Right cardiac atrium (tissue), 5 donors: Measurements from ENCODE around the gene ID3. TPM values are rescaled to one million over a fixed set of nuclear protein-coding genes. Genes with fewer than 3 reads are reported as not detected.
"Not testable (repeated sequence)": the region's sequence is repeated elsewhere in the genome, so short reads cannot be mapped to it uniquely, and the experiment has no call there.

Experiments used
- ATAC-seq, 2 donors: fragments of 200-7000 bp; cut with Tn5 transposase; one replicate each; pipeline versions ENCODE4 v1.8.0 to v1.9.1; 2020; ENCODE audit warnings: moderate library complexity in 2 of 2, mild to moderate bottlenecking in 1 of 2
- DNase-seq, 3 donors: peaks; one replicate each; pipeline ENCODE4 v3.0.0-alpha.2; 2020
- H3K27ac ChIP-seq: one replicate; pipeline ENCODE4 v1.5.1; 2013; ENCODE audit warnings: mild to moderate bottlenecking, low read length, control low read depth, moderate library complexity
- H3K27me3 ChIP-seq: one replicate; pipeline ENCODE4 v1.6.1; 2013; ENCODE audit not compliant: control insufficient read depth, insufficient read depth
- H3K4me1 ChIP-seq: one replicate; pipeline ENCODE4 v1.6.1; 2013; ENCODE audit warnings: low read length; ENCODE audit not compliant: control insufficient read depth, insufficient read depth
- H3K4me3 ChIP-seq: one replicate; pipeline ENCODE4 v1.5.1; 2013; ENCODE audit warnings: low read length, control low read depth
- H3K9me3 ChIP-seq: one replicate; pipeline ENCODE4 v1.6.1; 2013; ENCODE audit warnings: low read length; ENCODE audit not compliant: control insufficient read depth
- WGBS: extraction: QIAGEN DNeasy Blood & Tissue Kit; methylation state at CpG from one replicate; pipeline ENCODE4 v1.1.7; 2013; 5-methylcytosine and 5-hydroxymethylcytosine counted together
- intact Hi-C, 4 donors: fragments of 100-400 bp; cut with DNase I; formaldehyde crosslinking; loops; one replicate each; pipeline versions ENCODE4 v1.11.0 to v1.14.0; 2022 to 2023
- polyA plus RNA-seq: library from polyadenylated mRNA; stranded (reverse); fragments of 200-250 nt; gene quantifications from one replicate; pipeline ENCODE4 v1.2.3, GENCODE V29; 2013
- total RNA-seq, 4 donors: library from RNA; stranded (reverse); fragmentation: NEBNext Ultra II Directional; extraction: Animal tissue kit (Norgen Biotek cat#: 25700); gene quantifications; one replicate each; pipeline ENCODE4 v1.2.1, GENCODE V29; 2021
- donor health status: healthy with polysubstance abuse.
- donor health status: DM: no; HTN: yes; CAD: no.
- donor health status: DM: no; HTN: no; CAD: no.
- donor health status: DM: no; HTN: yes; CAD: no; lungs with severe emphysema.
- donor health status: DM: yes; HTN: yes; CAD: no.

Gene ID3
- total and polyA plus RNA-seq, 5 donors: 162 to 225 (median 179) TPM

GRCh38 chr1:23545851-23546250, 13.4 kb downstream of the ID3 start:
- H3K4me1 ChIP-seq: no peaks in the 10 kb centered on the region
- intact Hi-C loops: loop anchor here (1.0 to 10.0 kb wide), 4 partner anchors 49 to 93 kb away; no protein-coding TSS in a partner anchor
- H3K27ac ChIP-seq: no peak overlapping the region
- no peak overlapping the region for H3K4me3 ChIP-seq
- DNase-seq (no peak), ATAC-seq (no peak)
- H3K9me3 ChIP-seq: no peaks in the 10 kb centered on the region
- 92% methylated on average over 9 of the region's 9 CpGs for WGBS
- H3K27me3 ChIP-seq: no peaks in the 10 kb centered on the region

GRCh38 chr1:23544444-23545389, 14.6 kb downstream of the ID3 start:
- WGBS: 38% methylated on average over 8 of the region's 8 CpGs
- H3K27ac ChIP-seq: no peak overlapping the region
- no peaks in the 10 kb centered on the region for H3K4me1 ChIP-seq
- peak; percentile 67 to 71 for ATAC-seq
- DNase-seq: peak; percentile 68 to 88 (median 86)
- intact Hi-C loops: loop anchor here (1.0 to 10.0 kb wide), 5 partner anchors 47 to 94 kb away; no protein-coding TSS in a partner anchor
- no peak overlapping the region for H3K4me3 ChIP-seq
- no peaks in the 10 kb centered on the region for H3K27me3 ChIP-seq
- no peaks in the 10 kb centered on the region for H3K9me3 ChIP-seq

- ATAC-seq: no peak
- Histone ChIP-seq H3K4me1 (no peaks in the 10 kb centered on the region), H3K4me3 (no peak overlapping the region), H3K27ac (no peak overlapping the region), H3K9me3 (no peaks in the 10 kb centered on the region), H3K27me3 (no peaks in the 10 kb centered on the region)
- intact Hi-C loops: loop anchor here (2.0 to 10.0 kb wide), 4 partner anchors 47 to 95 kb away; no protein-coding TSS in a partner anchor
- 81% methylated on average over 8 of the region's 8 CpGs for WGBS
- DNase-seq: no peak
Observed at GRCh38 chr1:23543707-23544443, 15.4 kb downstream of the ID3 start.

GRCh38 chr1:23542940-23543339, 16.4 kb downstream of the ID3 start:
- H3K9me3 ChIP-seq, DNase-seq, H3K4me3 ChIP-seq, H3K27ac ChIP-seq, ATAC-seq, H3K27me3 ChIP-seq, H3K4me1 ChIP-seq: not testable (repeated sequence)
- intact Hi-C loops: loop anchor here in 2 of 4 donors (5.0 to 10.0 kb wide), 2 partner anchors 46 to 52 kb away; no protein-coding TSS in a partner anchor
- WGBS: 88% methylated on average over 5 of the region's 5 CpGs

- Histone ChIP-seq H3K27ac (no peak overlapping the region), H3K4me3 (no peak overlapping the region), H3K4me1 (no peaks in the 10 kb centered on the region), H3K27me3 (no peaks in the 10 kb centered on the region), H3K9me3 (no peaks in the 10 kb centered on the region)
- ATAC-seq (peak; percentile 87 to 89), DNase-seq (peak; percentile 82 to 92 (median 91))
- WGBS: 6% methylated on average over 16 of the region's 16 CpGs
- intact Hi-C loops: loop anchor here (1.0 to 10.0 kb wide), 5 partner anchors 42 to 255 kb away; no protein-coding TSS in a partner anchor
Observed at GRCh38 chr1:23539698-23540266, 19.5 kb downstream of the ID3 start.

GRCh38 chr1:23537296-23537973, 21.9 kb downstream of the ID3 start:
- ATAC-seq: no peak
- DNase-seq: no peak
- intact Hi-C loops: loop anchor here in 2 of 4 donors (5.0 to 10.0 kb wide), 2 partner anchors 40 to 253 kb away; no protein-coding TSS in a partner anchor
- Histone ChIP-seq H3K27ac (no peak overlapping the region), H3K9me3 (no peaks in the 10 kb centered on the region), H3K4me3 (no peak overlapping the region), H3K4me1 (no peaks in the 10 kb centered on the region), H3K27me3 (no peaks in the 10 kb centered on the region)
- 74% methylated on average over 9 of the region's 9 CpGs for WGBS

GRCh38 chr1:23533246-23534023, 25.9 kb downstream of the ID3 start:
- Histone ChIP-seq H3K27me3 (no peaks in the 10 kb centered on the region), H3K4me3 (no peak overlapping the region), H3K4me1 (no peaks in the 10 kb centered on the region), H3K9me3 (no peaks in the 10 kb centered on the region), H3K27ac (no peak overlapping the region)
- intact Hi-C loops: loop anchor here in 1 of 4 donors (10.0 kb wide), 1 partner anchor 249 kb away; no protein-coding TSS in a partner anchor
- 85% methylated on average over 6 of the region's 6 CpGs for WGBS
- no peak for ATAC-seq
- DNase-seq: peak in 1 of 3 donors; percentile 63

GRCh38 chr1:23531562-23532094, 27.7 kb downstream of the ID3 start:
- no peaks in the 10 kb centered on the region for H3K4me1 ChIP-seq
- no peaks in the 10 kb centered on the region for H3K27me3 ChIP-seq
- ATAC-seq (no peak), DNase-seq (no peak)
- H3K9me3 ChIP-seq: no peaks in the 10 kb centered on the region
- peak overlapping the region; percentile 8 for H3K4me3 ChIP-seq
- no peak overlapping the region for H3K27ac ChIP-seq
- WGBS: 32% methylated on average over 5 of the region's 5 CpGs
- intact Hi-C loops: loop anchor here in 1 of 4 donors (10.0 kb wide), 1 partner anchor 247 kb away; no protein-coding TSS in a partner anchor

- H3K4me3 ChIP-seq: peak within 1 kb of the TSS; percentile 53
- peak; percentile 87 to 95 (median 92) for DNase-seq
Observed at GRCh38 chr1:23530747-23531561, 28.3 kb downstream of the ID3 start, which contains the start of gene E2F2. Gene E2F2 (minus strand): TSS chr1:23531233. CDS start chr1:23530793, 440 bp downstream.

More at GRCh38 chr1:23530747-23531561, 28.3 kb downstream of the ID3 start, which contains the start of gene E2F2:
- peak; percentile 81 to 84 for ATAC-seq
- intact Hi-C loops: loop anchor here in 1 of 4 donors (10.0 kb wide), 1 partner anchor 246 kb away; no protein-coding TSS in a partner anchor
- H3K27ac ChIP-seq: no peak within 1 kb of the TSS
- H3K4me1 ChIP-seq: no peaks in the 10 kb centered on the region
- under 1% methylated on average over 85 of the region's 85 CpGs for WGBS
- H3K9me3 ChIP-seq: no peaks in the 10 kb centered on the region
- H3K27me3 ChIP-seq: no peaks in the 10 kb centered on the region
